SK-N-SH (cell line): ENCODE results near the gene BLOC1S3.

Experiments
- CTCF ChIP-seq: fragments of 200-600 bp; sonication (generic); IDR thresholded peaks from 2 replicates; pipeline ENCODE4 v1.6.1; 2017; ENCODE audit warnings: antibody characterized with exemption, mild to moderate bottlenecking, moderate library complexity
- EP300 ChIP-seq, 2 experiments: IDR thresholded peaks; 2 replicates each; pipeline versions ENCODE4 v1.4.0 to v1.6.1; 2012; ENCODE audit warnings: borderline replicate concordance in 1 of 2, low read depth in 1 of 2, low read length in 1 of 2
- MXI1 ChIP-seq: IDR thresholded peaks from 2 replicates; pipeline ENCODE4 v1.6.1; 2012; ENCODE audit warnings: mild to moderate bottlenecking, low read depth, low read length, improper control_type of control experiment
- USF2 ChIP-seq: fragments of 150-350 bp; IDR thresholded peaks from 2 replicates; pipeline ENCODE4 v1.6.1; 2017; ENCODE audit warnings: antibody characterized with exemption, low read length, low read depth, borderline replicate concordance
- YY1 ChIP-seq: IDR thresholded peaks from 2 replicates; pipeline ENCODE4 v1.4.0; 2012; ENCODE audit warnings: low read depth, mild to moderate bottlenecking
- ZBTB33 ChIP-seq: IDR thresholded peaks from 2 replicates; pipeline ENCODE4 v1.4.0; 2012; ENCODE audit warnings: low read depth, borderline replicate concordance

GRCh38 chr19:45218426-45218825 is 39.8 kb downstream of the BLOC1S3 start:
- no peak for TF ChIP-seq USF2
- no peak for TF ChIP-seq ZBTB33
- TF ChIP-seq CTCF: no peak
- TF ChIP-seq MXI1: no peak
- no peak for TF ChIP-seq EP300 (IDR thresholded peaks at IDR 0.05; ENCODE audit: borderline replicate concordance in 1 of 2, low read depth in 1 of 2, low read length in 1 of 2)
- TF ChIP-seq YY1: no peak
